Measurements from ENCODE around the gene UCKL1.
"Not testable (repeated sequence)": the region's sequence is repeated elsewhere in the genome, so short reads cannot be mapped to it uniquely, and the experiment has no call there.

UCKL1 gene

DNA sequence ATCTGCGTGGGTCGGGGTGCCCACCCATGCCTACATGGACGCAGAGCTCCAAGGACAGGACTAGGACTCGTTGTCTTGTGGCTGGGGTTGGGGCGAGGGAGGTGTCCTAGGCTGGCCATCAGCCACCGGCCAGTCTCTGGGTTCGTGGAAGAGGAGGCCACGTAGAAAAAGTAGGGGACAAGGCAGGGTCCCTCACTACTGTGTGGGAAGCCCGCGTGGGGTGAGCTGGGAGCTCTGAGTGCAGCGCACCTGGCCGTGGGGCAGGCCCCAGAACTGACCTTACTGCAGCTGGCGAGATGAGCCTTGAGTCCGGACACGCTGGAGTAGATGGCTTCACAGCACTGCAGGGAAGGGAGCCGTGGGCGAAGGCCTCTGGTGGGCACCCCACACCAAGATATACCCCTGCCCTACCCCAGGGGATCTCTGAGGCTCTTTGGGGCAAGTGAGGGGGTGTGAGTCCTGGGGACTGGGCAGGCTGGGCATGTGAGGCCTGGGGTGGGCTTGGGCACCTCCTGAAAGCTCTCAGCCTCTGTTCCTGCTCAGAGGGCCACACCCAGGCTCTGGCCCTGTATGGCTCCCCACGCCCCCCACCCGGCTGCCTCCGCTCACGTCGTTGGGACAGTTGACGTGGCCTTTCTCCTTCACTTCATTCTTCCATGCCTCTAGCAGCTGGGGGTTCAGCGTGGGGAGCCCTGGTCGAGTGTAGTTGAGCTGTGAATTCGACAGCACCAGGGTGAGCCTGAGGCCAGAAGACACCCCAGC, 5.6 kb upstream of the UCKL1 start:
- TF ChIP-seq, protein P1, sequence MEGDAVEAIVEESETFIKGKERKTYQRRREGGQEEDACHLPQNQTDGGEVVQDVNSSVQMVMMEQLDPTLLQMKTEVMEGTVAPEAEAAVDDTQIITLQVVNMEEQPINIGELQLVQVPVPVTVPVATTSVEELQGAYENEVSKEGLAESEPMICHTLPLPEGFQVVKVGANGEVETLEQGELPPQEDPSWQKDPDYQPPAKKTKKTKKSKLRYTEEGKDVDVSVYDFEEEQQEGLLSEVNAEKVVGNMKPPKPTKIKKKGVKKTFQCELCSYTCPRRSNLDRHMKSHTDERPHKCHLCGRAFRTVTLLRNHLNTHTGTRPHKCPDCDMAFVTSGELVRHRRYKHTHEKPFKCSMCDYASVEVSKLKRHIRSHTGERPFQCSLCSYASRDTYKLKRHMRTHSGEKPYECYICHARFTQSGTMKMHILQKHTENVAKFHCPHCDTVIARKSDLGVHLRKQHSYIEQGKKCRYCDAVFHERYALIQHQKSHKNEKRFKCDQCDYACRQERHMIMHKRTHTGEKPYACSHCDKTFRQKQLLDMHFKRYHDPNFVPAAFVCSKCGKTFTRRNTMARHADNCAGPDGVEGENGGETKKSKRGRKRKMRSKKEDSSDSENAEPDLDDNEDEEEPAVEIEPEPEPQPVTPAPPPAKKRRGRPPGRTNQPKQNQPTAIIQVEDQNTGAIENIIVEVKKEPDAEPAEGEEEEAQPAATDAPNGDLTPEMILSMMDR (IDR thresholded peaks at IDR 0.05; ENCODE audit: borderline replicate concordance, insufficient read depth, low read depth, low read length): no peak
- H3K4me3 ChIP-seq (ENCODE audit: low read depth, low read length): no peak overlapping the region

DNA sequence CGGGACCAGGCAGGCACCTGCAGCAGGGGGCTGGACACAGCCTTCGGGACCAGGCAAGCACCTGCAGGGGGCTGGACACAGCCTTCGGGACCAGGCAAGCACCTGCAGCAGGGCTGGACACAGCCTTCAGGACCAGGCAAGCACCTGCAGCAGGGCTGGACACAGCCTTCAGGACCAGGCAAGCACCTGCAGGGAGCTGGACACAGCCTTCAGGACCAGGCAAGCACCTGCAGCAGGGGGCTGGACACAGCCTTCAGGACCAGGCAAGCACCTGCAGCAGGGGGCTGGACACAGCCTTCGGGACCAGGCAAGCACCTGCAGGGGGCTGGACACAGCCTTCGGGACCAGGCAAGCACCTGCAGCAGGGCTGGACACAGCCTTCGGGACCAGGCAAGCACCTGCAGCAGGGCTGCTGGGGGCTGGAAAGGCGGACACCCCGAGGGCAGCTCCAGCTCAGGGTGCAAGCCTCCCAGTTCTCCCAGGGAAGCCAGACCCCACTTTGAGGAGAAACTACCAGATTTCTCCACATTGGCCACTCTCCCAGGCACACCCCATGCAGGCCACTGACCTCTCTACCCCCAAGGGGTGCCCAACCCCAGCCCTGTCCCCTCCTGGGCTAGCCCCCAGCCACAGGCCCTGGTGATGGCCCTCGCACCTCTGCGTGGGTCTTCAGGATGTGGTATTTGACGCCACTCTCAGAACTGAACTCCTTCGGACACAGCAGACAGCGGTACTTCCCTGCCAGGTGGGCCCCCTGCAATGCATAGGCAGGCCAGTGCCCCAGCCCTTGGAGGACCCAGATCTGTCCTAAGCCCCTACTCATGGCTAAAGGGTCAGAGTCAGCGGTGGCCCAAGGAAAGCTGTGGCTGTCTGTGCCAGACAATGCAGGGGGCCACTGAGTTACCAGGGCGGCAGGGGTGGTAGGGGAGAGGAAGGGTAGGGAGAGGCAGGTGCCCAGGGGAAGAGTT, 4.7 kb upstream of the UCKL1 start:
- H3K4me3 ChIP-seq (ENCODE audit: low read depth, low read length): not testable (repeated sequence)

DNA sequence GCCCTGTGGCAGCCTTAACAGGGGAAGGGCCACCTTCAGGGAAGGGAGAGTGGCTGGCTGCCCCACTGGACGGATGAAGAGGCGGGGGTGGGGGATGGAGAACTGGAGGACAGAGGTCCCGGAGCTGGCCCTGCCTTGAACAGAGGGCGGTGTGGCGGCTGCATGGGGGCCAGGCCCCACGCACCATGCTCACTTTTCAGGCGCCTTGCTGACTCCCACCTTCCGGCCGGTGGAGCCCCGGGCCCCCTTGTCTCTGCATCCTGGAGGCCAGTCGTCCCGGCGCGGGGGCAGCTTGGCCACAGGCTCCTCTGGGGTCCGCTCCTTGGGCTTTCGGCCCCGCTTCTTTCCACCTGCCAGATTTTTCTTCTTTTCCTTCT, 3.5 kb upstream of the UCKL1 start:
- H3K4me3 ChIP-seq (ENCODE audit: low read depth, low read length): no peak overlapping the region
- TF ChIP-seq, protein P1 (IDR thresholded peaks at IDR 0.05; ENCODE audit: borderline replicate concordance, insufficient read depth, low read depth, low read length): no peak

DNA sequence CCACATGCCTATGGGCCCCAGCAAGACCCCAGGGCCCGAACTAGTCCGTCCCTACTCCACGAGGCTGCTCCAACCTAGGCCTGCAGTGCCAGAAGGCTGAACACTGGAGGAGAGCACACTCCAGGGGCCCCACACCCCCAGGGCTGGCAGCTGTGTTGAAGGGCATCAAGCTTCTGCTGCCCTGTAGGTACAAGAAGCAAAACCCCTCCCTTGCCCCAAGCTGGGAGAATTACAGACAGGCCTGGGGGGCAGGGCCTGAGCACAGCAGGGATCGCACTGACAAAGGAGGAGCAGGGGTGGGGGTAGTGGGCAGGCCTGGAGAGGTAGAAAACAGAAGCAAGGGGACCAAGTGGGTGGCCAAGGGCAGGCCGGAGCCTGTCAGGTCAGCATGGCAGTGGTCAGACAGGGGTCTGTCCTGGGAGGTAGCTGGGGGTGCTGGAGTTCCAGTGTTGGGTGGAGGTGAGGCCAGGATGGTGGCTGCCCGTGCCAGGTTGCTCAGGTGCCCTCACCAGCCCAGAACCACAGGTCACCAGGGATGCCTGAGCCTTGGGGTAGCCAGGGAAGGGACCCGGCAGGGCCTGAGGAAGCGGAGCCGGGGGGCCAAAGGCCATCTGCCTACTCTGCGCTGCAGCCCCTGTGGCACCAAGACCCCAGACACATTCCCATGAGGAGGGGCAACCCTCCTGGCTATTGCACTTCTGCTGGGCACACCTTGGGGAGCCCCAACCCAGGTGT, 2.9 kb upstream of the UCKL1 start:
- TF ChIP-seq, protein P1 (IDR thresholded peaks at IDR 0.05; ENCODE audit: borderline replicate concordance, insufficient read depth, low read depth, low read length): no peak
- no peak overlapping the region for H3K4me3 ChIP-seq (ENCODE audit: low read depth, low read length)

DNA sequence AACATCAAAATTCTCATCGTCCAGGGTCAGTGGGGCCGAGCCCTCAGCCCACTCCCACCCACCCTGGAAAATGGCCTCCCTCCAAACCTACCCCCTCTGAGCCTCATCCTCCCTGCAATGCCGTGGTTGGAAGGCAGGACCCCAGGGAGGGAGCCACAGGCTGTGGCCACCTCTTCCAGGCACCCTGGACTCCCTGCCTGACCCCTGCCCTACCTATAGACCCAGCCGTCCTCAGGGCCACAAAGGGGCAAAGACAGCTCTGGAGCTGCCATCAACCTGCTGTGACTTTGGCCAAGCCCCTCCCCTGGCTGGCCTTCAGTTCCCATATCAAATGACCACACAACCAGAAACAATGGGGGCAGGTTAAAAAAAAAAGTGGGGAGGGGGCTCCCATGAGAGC, 2.3 kb upstream of the UCKL1 start:
- H3K4me3 ChIP-seq (ENCODE audit: low read depth, low read length): no peak overlapping the region
- TF ChIP-seq, protein P1 (IDR thresholded peaks at IDR 0.05; ENCODE audit: borderline replicate concordance, insufficient read depth, low read depth, low read length): no peak

DNA sequence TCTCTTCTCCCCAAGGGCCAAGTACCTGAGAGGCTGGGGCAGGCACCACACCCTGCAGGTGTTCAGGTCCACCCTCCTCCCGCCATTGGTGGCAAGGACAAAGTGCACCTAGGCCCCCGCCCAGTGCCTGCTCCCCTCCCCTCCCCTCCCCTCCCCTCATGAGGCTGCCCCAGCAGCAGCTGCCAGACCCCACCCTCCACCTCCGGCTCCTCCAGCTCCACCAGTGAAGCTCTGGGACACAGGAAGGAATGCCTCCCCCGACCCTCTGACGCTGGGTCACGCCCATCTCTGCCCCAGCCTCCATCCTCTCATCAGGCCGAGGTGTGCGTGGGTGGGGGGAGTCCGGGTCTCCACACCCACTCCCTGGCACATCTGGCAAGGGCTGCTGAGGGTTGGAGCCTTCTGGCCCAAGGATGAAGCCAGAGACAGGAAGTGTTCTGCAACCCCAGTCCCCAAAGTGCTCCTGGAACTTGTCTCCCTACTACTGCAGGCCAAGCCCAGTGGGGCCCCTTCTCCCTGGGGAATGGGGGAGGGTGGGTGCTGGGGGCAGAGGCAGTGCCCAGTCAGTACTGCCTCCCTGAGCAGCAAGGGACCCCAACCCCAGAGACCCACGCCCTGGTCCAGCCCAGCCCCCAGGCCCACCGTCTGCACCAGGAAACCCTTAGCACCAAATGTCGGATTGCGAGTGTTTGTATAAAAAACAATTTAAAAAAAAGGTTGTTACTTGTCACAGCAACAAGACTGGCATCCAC, 1.6 kb upstream of the UCKL1 start:
- TF ChIP-seq, protein P1 (IDR thresholded peaks at IDR 0.05; ENCODE audit: borderline replicate concordance, insufficient read depth, low read depth, low read length): no peak
- H3K4me3 ChIP-seq (ENCODE audit: low read depth, low read length): no peak overlapping the region

Measured in GM12875 (cell line).